ENCODE results near the gene NIM1K. TPM values are rescaled to one million over a fixed set of nuclear protein-coding genes. Genes with fewer than 3 reads are reported as not detected.

NIM1K gene
- total RNA-seq: under 1 TPM in 1 of 2 donors, not detected in 1; 0.42 TPM

GRCh38 chr5:43191740-43192557 lies at the start of gene NIM1K:
NIM1K (plus strand) TSS chr5:43192225; CDS start chr5:43245776, 53,551 bp downstream.
- H3K27ac ChIP-seq: no peak within 1 kb of the TSS

GRCh38 chr5:43145071-43145470 lies 47.0 kb upstream of the NIM1K start:
- Histone ChIP-seq H3K9me3 (no peaks in the 10 kb centered on the region), H3K27me3 (no peaks in the 10 kb centered on the region), H3K9ac (ENCODE audit: low read depth in 2 of 2, low read length in 2 of 2) (no peak overlapping the region), H3K36me3 (no peaks in the 10 kb centered on the region), H3K4me1 (no peaks in the 10 kb centered on the region), H3K27ac (no peak overlapping the region), H3K4me3 (no peak overlapping the region)
- no peak for DNase-seq
- no peak for TF ChIP-seq CTCF (IDR thresholded peaks at IDR 0.05)
- intact Hi-C loops (cut with DNase I): no loop called here

More at GRCh38 chr5:43191740-43192557, at the start of gene NIM1K:
- Histone ChIP-seq H3K36me3 (no peaks in the 10 kb centered on the region), H3K4me3 (peak within 1 kb of the TSS; percentile 49), H3K9me3 (no peaks in the 10 kb centered on the region), H3K4me1 (peaks cover 6% of the 10 kb centered on the region), H3K9ac (ENCODE audit: low read depth in 2 of 2, low read length in 2 of 2) (peak within 1 kb of the TSS; percentile 58 to 60), H3K27me3 (peaks cover 12% of the 10 kb centered on the region)
- intact Hi-C loops (cut with DNase I): no loop called here
- peak; percentile 49 for DNase-seq
- no peak for TF ChIP-seq CTCF (IDR thresholded peaks at IDR 0.05)

- H3K27me3 ChIP-seq: no peaks in the 10 kb centered on the region
- no peaks in the 10 kb centered on the region for H3K4me1 ChIP-seq
- intact Hi-C loops (cut with DNase I): no loop called here
- no peak overlapping the region for H3K9ac ChIP-seq (ENCODE audit: low read depth in 2 of 2, low read length in 2 of 2)
- DNase-seq: no peak
- no peak overlapping the region for H3K27ac ChIP-seq
- TF ChIP-seq CTCF (IDR thresholded peaks at IDR 0.05): no peak
- H3K36me3 ChIP-seq: no peaks in the 10 kb centered on the region
- no peak overlapping the region for H3K4me3 ChIP-seq
- no peaks in the 10 kb centered on the region for H3K9me3 ChIP-seq
These were observed 45.1 kb upstream of the NIM1K start for GRCh38 chr5:43146958-43147357.

- no peak for DNase-seq
- H3K36me3 ChIP-seq: no peaks in the 10 kb centered on the region
- H3K9me3 ChIP-seq: no peaks in the 10 kb centered on the region
- no peaks in the 10 kb centered on the region for H3K4me1 ChIP-seq
- no peak overlapping the region for H3K27ac ChIP-seq
- intact Hi-C loops (cut with DNase I): no loop called here
- no peak for TF ChIP-seq CTCF (IDR thresholded peaks at IDR 0.05)
- H3K4me3 ChIP-seq: no peak overlapping the region
- no peaks in the 10 kb centered on the region for H3K27me3 ChIP-seq
- H3K9ac ChIP-seq (ENCODE audit: low read depth in 2 of 2, low read length in 2 of 2): no peak overlapping the region
These were observed 43.6 kb upstream of the NIM1K start for GRCh38 chr5:43148417-43148816.

- Histone ChIP-seq H3K27me3 (no peaks in the 10 kb centered on the region), H3K9ac (ENCODE audit: low read depth in 2 of 2, low read length in 2 of 2) (no peak overlapping the region), H3K4me1 (no peaks in the 10 kb centered on the region), H3K9me3 (no peaks in the 10 kb centered on the region), H3K36me3 (no peaks in the 10 kb centered on the region), H3K27ac (no peak overlapping the region), H3K4me3 (no peak overlapping the region)
- TF ChIP-seq CTCF (IDR thresholded peaks at IDR 0.05): no peak
- intact Hi-C loops (cut with DNase I): no loop called here
- DNase-seq: no peak
These were observed 42.8 kb upstream of the NIM1K start for GRCh38 chr5:43149231-43149630.
